ENCODE measurements around the gene KREMEN1. TPM values are rescaled to one million over a fixed set of nuclear protein-coding genes. Genes with fewer than 3 reads are reported as not detected.
A peak's percentile ranks its signal among the peaks of the same experiment; 100 is the strongest.

The KREMEN1 gene, protein sequence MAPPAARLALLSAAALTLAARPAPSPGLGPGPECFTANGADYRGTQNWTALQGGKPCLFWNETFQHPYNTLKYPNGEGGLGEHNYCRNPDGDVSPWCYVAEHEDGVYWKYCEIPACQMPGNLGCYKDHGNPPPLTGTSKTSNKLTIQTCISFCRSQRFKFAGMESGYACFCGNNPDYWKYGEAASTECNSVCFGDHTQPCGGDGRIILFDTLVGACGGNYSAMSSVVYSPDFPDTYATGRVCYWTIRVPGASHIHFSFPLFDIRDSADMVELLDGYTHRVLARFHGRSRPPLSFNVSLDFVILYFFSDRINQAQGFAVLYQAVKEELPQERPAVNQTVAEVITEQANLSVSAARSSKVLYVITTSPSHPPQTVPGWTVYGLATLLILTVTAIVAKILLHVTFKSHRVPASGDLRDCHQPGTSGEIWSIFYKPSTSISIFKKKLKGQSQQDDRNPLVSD
- 3.6 and 5.0 TPM in 2 replicates for total RNA-seq (2011; cell fraction: chromatin; rRNA removed; ENCODE audit: low replicate concordance)
- 4.2 and 4.5 TPM in 2 replicates for total RNA-seq (2011; cell fraction: nucleolus; rRNA removed)
- 5.6 and 6.4 TPM in 2 replicates for total RNA-seq (2011; cell fraction: nucleoplasm; rRNA removed)
- total RNA-seq (2014; rRNA removed) (3.8 and 5.1 TPM in 2 replicates), total RNA-seq (2014; rRNA removed; fragmentation: Illumina TruSeq; extraction: Trizol) (3.8 and 4.3 TPM in 2 replicates), total RNA-seq (2015; rRNA removed; fragmentation: Illumina TruSeq; extraction: Trizol) (5.0 and 6.1 TPM in 2 replicates), total RNA-seq (2021) (8.8 and 11.5 TPM in 2 replicates), polyA plus RNA-seq (2011; rRNA removed) (2.2 and 3.2 TPM in 2 replicates), polyA plus RNA-seq (2014; fragmentation: Illumina TruSeq; extraction: Trizol) (8.9 and 10.1 TPM in 2 replicates), polyA plus RNA-seq (2014; fragmentation: Nextera tagmentation; extraction: Ambion mirVana) (1 to 10 TPM in 1 of 2 experiments, under 1 TPM in 1; 0.69 to 1.3 TPM), polyA plus RNA-seq (2014; rRNA removed) (4.5 and 4.9 TPM in 2 replicates), polyA minus RNA-seq (2011; rRNA and poly(A)+ RNA removed) (1.3 and 2.4 TPM in 2 replicates), Bru-seq, nascent RNA (percentile 50 among the genes with signal in this experiment), BruChase-seq, experiment 1, labeled RNA remaining after a 2-hour chase (percentile 52 among the genes with signal in this experiment), BruChase-seq, experiment 2, labeled RNA remaining after a 6-hour chase (percentile 52 among the genes with signal in this experiment)
- 3.2 and 6.4 TPM in 2 replicates for polyA plus RNA-seq (2011; cell fraction: cytosol; rRNA removed)
- 1.1 and 3.0 TPM in 2 replicates for polyA plus RNA-seq (2011; cell fraction: nucleus; rRNA removed)
- polyA plus RNA-seq (2012), result 6.8 and 12.0 TPM in 2 replicates
- 2.7 and 4.5 TPM in 2 replicates for polyA minus RNA-seq (2011; cell fraction: cytosol; rRNA and poly(A)+ RNA removed)
- polyA minus RNA-seq (2011; cell fraction: nucleus; rRNA and poly(A)+ RNA removed), result 0.33 and 0.54 TPM in 2 replicates
- long read RNA-seq, experiment 1, full-length matches to known transcripts, result 5 of 38 reads
- long read RNA-seq, experiment 1, partial matches to known transcripts, result 12 of 38 reads
- long read RNA-seq, experiment 1, other reads (novel, unspliced or antisense), result 21 of 38 reads
- long read RNA-seq, experiment 2, full-length matches to known transcripts, result 3 of 6 reads
- long read RNA-seq, experiment 2, partial matches to known transcripts, result 0 of 6 reads
- long read RNA-seq, experiment 2, other reads (novel, unspliced or antisense), result 3 of 6 reads
- long read RNA-seq, experiment 3, full-length matches to known transcripts, result 1 of 2 reads
- long read RNA-seq, experiment 3, partial matches to known transcripts, result 1 of 2 reads
- long read RNA-seq, experiment 3, other reads (novel, unspliced or antisense), result 0 of 2 reads

DNA sequence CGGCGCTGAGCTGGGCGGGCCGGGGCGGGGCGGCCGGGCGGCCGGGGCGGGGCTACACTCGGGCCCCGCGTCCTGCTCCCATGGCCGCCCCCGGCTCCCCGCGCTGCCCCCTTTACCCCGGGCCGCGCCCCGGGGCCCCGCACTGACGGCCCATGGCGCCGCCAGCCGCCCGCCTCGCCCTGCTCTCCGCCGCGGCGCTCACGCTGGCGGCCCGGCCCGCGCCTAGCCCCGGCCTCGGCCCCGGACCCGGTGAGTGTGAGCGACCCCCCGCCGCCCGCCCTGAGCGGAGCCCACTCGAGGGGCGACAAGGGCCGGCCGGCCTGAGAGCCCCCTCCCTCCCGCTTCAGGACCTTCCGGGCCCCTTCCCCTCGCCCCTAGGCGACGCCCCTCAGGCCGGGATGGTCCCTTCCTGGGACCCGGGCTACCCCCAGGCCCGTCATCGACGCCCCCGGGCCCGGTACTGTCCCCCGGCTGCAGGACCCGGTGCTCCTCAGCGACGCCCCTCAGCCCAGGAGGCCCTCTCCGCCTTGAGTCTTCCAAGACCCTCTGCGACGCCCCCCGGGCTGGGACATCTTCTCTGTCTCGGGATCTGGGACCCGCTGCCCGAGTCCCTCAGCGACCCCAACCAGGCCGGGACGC, at the start of gene KREMEN1:
Gene KREMEN1 (plus strand): TSS at position 57 of the 639 bp plus-strand sequence. CDS start 96 bp downstream, at position 153.
- Histone ChIP-seq H3K4me1 (replicated peaks in 1 of 2; ENCODE audit: control insufficient read depth in 2 of 2, insufficient read depth in 2 of 2, low read length in 2 of 2) (peaks cover 4 to 34% of the 10 kb centered on the region in 2 experiments; a peak in 4 of 5 replicates), H3K9me1 (ENCODE audit: control insufficient read depth, insufficient read depth, low read length) (no peaks in the 10 kb centered on the region), H4K20me1 (replicated peaks; ENCODE audit: control insufficient read depth, insufficient read depth, low read length) (no peaks in the 10 kb centered on the region), H3K9ac (ENCODE audit: insufficient read depth in 1 of 2, low read depth in 2 of 2, low read length in 2 of 2) (peak within 1 kb of the TSS; percentile 41 to 91; a peak in 3 of 4 replicates), H3K27ac (ENCODE audit: extremely low read depth, low read depth, low read length) (peak within 1 kb of the TSS; percentile 66), H3K9me3 (replicated peaks; ENCODE audit: control insufficient read depth, insufficient read depth, low read depth, low read length) (no peaks in the 10 kb centered on the region), H3K27me3 (ENCODE audit: control insufficient read depth in 2 of 2, insufficient read depth in 2 of 2, low read length in 2 of 2) (no peaks in the 10 kb centered on the region), H3K79me2 (ENCODE audit: control insufficient read depth, insufficient read depth, low read length) (no peaks in the 10 kb centered on the region), H3K36me3 (ENCODE audit: control insufficient read depth, insufficient read depth, low read length) (no peaks in the 10 kb centered on the region), H3K4me2 (ENCODE audit: insufficient read depth, low read length) (peak within 1 kb of the TSS; percentile 57), H3K4me3 (peak within 1 kb of the TSS; percentile 51), H2AFZ (ENCODE audit: low read depth, low read length) (peak within 1 kb of the TSS; percentile 81)
- WGBS (ENCODE audit: insufficient coverage, low coverage, missing lambda C conversion rate), result 30% methylated on average over 4 of the region's 76 CpGs
- intact Hi-C loops (cut with micrococcal nuclease) (no loop called here), in situ Hi-C loops (cut with MboI) (no loop called here)
- no TSS peak for BruUV-seq (replicated peaks)
- FAIRE-seq (no peak), DNase-seq (ENCODE audit: extremely low read depth in 1 of 4, low spot score in 3 of 4) (no peak), ATAC-seq (no peak)
- ChIA-PET POLR2A (interaction anchor here (0.6 to 1.3 kb wide), 3 partner anchors 19 to 164 kb away, joined by 3 read pairs; no protein-coding TSS in a partner anchor), CTCF (ENCODE audit: low intra/inter-chr PET ratio) (no interaction called here)
- TF ChIP-seq SAFB2 (IDR thresholded peaks at IDR 0.05; ENCODE audit: borderline replicate concordance, low read depth, low read length, severe bottlenecking), result no peak
- no peak for TF ChIP-seq C11orf30 (IDR thresholded peaks at IDR 0.05; ENCODE audit: low read depth)
- TF ChIP-seq HMGN3 (IDR thresholded peaks at IDR 0.05; ENCODE audit: borderline replicate concordance, extremely low read depth, insufficient read length, low read depth, low read length), result no peak
- no peak for TF ChIP-seq CHD2 (IDR thresholded peaks at IDR 0.05; ENCODE audit: low read depth, low read length)
- TF ChIP-seq ZNF431 (CRISPR knock-in tag; IDR thresholded peaks at IDR 0.05), result no peak
- TF ChIP-seq NFXL1 (CRISPR knock-in tag; IDR thresholded peaks at IDR 0.05), result no peak
- TF ChIP-seq, protein P1, sequence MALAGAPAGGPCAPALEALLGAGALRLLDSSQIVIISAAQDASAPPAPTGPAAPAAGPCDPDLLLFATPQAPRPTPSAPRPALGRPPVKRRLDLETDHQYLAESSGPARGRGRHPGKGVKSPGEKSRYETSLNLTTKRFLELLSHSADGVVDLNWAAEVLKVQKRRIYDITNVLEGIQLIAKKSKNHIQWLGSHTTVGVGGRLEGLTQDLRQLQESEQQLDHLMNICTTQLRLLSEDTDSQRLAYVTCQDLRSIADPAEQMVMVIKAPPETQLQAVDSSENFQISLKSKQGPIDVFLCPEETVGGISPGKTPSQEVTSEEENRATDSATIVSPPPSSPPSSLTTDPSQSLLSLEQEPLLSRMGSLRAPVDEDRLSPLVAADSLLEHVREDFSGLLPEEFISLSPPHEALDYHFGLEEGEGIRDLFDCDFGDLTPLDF (CRISPR knock-in tag; IDR thresholded peaks at IDR 0.05), result no peak
- TF ChIP-seq, protein P2, sequence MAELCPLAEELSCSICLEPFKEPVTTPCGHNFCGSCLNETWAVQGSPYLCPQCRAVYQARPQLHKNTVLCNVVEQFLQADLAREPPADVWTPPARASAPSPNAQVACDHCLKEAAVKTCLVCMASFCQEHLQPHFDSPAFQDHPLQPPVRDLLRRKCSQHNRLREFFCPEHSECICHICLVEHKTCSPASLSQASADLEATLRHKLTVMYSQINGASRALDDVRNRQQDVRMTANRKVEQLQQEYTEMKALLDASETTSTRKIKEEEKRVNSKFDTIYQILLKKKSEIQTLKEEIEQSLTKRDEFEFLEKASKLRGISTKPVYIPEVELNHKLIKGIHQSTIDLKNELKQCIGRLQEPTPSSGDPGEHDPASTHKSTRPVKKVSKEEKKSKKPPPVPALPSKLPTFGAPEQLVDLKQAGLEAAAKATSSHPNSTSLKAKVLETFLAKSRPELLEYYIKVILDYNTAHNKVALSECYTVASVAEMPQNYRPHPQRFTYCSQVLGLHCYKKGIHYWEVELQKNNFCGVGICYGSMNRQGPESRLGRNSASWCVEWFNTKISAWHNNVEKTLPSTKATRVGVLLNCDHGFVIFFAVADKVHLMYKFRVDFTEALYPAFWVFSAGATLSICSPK (IDR thresholded peaks at IDR 0.05; ENCODE audit: borderline replicate concordance), result no peak
- peak; percentile 48; the same call in 1 of the 2 replicates for TF ChIP-seq PHF8 (IDR thresholded peaks at IDR 0.05; ENCODE audit: borderline replicate concordance, low read length)
- no peak for TF ChIP-seq RCOR1 (IDR thresholded peaks at IDR 0.05; ENCODE audit: borderline replicate concordance in 1 of 2, low read depth in 2 of 2, low read length in 2 of 2)
